GM03348 (cell line): ENCODE data around the gene DIP2C.
"Not testable (repeated sequence)": the region's sequence is repeated elsewhere in the genome, so short reads cannot be mapped to it uniquely, and the experiment has no call there.

Experiments used
- DNase-seq: peaks from one replicate; pipeline ENCODE4 v3.0.0; 2012; ENCODE audit warnings: low spot score

The DIP2C gene

GRCh38 chr10:356452-356851, 333.0 kb downstream of the DIP2C start:
- DNase-seq = no peak

GRCh38 chr10:354901-355617, 334.4 kb downstream of the DIP2C start:
- no peak for DNase-seq

- no peak for DNase-seq
Measured at GRCh38 chr10:352476-353235, 336.8 kb downstream of the DIP2C start.

DNA sequence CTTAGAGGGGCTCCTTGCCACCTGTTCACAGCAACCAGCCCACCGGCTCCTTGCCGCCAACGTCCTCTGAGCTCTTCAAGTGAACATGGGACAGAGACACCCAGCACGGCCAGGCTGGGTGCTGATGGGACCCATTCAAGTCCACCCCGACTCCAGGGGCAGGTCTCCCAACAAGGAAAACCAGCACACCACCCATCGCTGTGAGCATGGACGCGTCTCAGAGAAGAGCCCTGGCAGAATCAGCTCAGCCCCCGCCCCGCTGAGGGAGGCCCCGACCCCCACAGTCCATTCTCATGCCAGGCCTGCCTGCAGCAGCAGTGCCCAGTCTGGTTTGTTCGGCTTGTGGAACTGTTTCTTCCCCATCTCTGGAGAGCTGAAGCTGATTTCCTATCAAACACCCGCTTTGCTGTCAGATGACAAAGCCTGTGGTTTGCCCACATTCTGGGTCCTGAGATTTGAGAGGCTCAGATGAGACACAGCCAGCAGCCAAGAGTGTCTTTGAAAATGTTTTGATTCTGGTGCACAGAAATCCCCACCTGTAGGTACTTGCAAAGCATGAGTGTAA, 337.6 kb downstream of the DIP2C start:
- no peak for DNase-seq

DNA sequence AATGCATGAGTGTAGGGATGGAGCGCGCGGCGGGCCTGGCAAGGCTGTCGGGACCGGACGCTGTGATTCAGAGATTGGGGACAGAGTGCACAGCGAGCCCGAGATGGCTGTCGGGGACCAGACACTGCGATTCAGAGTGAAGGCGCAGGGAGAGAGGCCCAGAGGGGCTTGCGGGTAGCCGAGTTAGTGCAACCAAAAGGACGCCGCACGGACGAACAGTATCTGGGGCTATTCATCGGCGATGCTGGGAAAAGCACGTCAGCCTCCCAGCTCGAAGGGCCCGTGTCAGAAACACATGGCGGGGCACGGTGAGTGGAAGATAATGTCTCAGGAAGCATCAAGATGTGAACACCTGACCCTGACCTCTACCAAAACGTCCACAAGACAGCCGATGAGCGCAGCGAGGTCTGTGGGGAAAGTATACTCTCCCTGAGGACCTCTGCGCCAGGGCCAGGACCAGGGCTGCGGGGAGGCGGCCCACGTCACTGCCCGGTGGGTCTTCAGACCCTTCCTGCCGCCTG, 338.4 kb downstream of the DIP2C start:
- DNase-seq = no peak

GRCh38 chr10:349081-349480, 340.4 kb downstream of the DIP2C start:
- no peak for DNase-seq

DNA sequence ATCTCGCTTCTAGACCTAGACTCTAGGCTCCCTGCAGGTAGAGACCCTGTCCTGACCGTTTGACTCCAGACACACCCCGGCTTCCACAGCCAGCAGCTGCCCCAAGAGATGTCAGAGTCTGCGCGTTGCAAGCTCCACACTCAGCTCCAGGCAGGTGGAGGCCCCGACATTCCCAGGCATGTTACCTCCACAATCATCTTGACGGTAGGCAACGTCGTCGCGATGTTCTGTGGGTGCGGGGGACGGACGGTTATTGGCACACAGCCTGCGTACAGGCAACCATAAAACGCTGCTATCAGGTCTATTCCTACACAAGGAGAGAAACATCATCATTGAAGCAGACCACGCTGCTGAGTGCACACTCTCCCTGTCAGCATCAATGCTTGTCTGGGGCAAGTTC, 341.0 kb downstream of the DIP2C start:
- DNase-seq = no peak

- not testable (repeated sequence) for DNase-seq
Measured at GRCh38 chr10:347774-348173, 341.7 kb downstream of the DIP2C start.

GRCh38 chr10:347190-347589, 342.3 kb downstream of the DIP2C start:
- not testable (repeated sequence) for DNase-seq

DNA sequence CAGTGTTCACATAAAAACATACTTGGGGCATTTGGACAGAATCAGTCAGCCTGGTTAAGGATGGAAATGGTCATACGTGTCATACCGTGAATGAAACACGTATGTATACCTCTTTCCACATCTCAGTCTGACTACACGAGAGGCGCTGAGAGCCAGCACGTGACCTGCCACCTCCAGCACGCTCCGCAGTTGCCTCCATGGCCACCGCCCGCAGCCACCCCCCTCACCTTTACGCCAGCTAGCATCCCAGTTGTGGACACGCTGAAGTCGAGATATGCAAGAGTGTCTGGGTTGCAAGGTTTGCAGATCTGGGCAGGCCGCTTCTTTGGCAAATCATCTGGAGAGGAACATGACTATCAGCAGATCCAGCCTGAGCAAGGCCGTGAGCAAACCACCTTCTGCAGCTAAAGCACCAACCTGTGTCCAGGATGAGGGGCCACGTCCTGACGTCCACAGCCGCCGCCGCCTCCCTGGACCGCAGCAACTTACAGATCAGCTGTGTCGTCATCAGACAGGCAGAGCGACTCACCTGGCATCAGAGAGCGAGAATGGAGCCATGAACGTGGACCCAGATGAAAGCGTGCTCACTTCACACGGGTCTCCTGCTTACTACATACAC, 344.8 kb downstream of the DIP2C start:
- DNase-seq = no peak

- no peak for DNase-seq
Measured at GRCh38 chr10:343231-344220, 345.9 kb downstream of the DIP2C start.

- no peak for DNase-seq
Measured at GRCh38 chr10:341081-341740, 348.3 kb downstream of the DIP2C start.

DNA sequence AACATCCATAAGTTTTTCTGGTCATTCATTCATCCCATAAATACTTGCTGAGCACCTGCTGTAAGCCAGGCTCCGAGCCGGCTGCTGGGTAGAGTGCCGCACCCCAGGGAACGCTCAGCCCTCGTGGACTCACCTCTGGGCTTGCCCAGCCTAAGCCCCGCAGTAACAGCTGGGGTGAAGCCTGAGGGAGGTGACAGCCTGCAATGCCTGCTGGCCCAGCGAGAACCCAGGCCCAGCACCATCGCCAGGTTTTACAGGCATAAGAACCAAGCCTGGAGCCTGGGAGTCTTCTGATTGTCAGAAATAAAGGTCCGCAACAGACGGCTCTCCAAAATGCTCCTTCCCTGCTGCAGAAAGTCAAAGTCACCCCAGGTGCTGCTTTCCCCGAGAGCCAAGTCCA, 348.8 kb downstream of the DIP2C start:
- no peak for DNase-seq

GRCh38 chr10:339038-339391, 350.5 kb downstream of the DIP2C start:
- no peak for DNase-seq

GRCh38 chr10:338171-339037, 351.1 kb downstream of the DIP2C start:
- DNase-seq = peak; percentile 59

DNA sequence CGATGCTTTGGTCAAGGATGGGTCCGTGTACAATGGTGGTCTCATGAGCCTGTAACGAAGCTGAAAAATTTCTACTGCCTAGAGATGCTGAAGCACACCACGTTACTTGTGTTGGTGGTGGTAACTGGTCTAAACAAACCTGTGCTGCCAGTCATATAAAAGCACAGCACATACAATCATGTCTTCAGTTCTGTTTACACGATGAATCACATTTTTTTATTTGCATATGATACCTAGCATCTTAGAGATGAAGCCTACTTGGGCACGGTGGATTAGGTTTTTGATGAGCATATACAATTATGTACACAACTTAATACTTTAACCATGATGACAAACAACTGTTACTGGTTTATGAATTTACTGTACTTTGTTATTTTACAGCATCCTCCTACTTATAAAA, 353.2 kb downstream of the DIP2C start:
- no peak for DNase-seq

DNA sequence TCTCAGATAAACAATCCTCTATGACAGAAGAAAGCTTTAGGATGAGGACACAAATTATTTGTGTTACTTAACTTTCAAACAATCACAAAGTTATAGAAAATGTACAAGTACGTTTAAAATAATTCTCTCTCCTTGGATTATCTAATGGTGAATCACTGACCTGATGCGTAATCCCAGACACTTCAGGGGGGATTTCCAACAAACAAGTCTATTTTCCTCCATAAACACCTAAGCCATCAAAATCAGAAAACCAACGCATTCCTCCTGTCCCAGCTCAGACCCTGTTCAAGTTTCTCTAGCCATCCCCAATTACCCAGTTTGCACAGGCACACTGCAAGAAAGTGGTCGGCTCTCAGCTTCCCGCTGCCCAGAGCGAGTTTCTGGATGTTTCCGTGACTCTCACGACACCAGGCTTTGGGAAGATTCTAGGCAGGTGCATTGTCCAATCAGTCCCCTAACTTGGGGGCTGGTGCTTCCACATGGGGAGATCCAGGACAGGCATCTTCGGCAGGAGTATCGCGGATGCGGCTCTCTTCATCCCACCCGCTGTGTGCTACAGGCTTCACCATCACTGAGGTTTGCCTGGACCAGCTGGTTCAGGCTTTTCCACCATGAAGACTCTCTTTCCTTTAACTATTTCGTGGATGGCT, 354.2 kb downstream of the DIP2C start:
- no peak for DNase-seq

- no peak for DNase-seq
Measured at GRCh38 chr10:331186-331585, 358.3 kb downstream of the DIP2C start.

DNA sequence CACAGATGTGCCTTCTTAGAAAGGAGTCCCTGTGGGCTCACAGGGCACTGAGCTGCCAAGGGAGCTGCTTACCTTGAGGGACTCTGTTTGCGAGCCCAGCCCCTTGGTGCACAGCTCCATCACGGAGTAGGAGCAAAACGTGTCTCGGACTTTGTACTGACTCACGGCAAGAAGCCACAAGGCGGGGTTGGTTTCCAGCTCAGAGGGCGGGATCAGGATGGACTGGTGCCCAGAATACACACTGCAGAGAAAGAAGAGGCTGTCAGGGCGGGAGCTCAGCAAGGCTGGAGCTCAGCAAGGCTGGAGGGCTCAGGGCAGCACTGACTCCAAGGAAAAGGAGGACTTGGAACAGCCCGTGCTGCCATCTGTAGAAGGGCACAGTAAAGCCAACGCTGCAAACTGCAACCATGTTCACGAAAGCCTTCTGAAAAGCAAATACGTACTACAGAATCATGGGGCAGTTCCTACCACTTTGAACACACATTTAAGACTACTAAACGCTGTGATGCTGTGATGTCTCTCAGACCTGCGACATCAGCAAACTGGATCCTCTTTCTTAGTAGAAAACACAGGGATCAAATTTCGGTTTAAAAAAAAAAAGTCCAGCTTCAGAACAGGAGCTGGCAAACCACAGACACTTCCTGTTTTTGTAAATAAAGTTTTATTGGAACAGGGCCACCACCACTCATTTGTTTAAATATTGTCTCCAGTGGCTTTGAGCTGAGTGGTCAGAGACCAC, 359.9 kb downstream of the DIP2C start:
- DNase-seq = peak; percentile 93
